ENCODE results near the gene CACNA2D1. TPM values are rescaled to one million over a fixed set of nuclear protein-coding genes. Genes with fewer than 3 reads are reported as not detected.

Gene CACNA2D1
- total RNA-seq, 1 donor from 2014 or later = 16.9 TPM

DNA sequence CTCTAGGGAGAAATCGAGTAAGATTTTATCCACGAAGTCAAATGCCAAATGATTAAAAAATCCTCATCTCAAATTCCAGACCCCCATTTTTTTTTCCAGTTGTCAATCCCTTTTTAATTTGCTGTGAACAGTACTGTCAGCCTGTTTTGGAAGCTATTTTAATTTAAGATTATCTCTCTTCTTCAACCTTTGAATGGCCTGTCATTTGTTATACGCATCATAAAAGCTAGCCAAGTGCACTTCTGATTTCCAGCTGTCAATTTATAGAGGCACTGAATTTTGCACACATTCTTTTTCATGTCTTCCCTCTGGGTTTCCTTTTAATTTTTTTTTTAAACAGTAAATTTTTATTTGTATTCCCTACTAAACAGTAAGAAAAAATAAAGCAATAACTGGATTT lies 337.4 kb downstream of the CACNA2D1 start:
- DNase-seq (ENCODE audit: low spot score) (no peak), ATAC-seq (no peak)
- intact Hi-C loops (cut with DNase I) = no loop called here

- intact Hi-C loops (cut with DNase I) = no loop called here
- ATAC-seq (no peak), DNase-seq (ENCODE audit: low spot score) (no peak)
Observed at GRCh38 chr7:82105463-82105862, 338.1 kb downstream of the CACNA2D1 start.

GRCh38 chr7:82098414-82098813 lies 345.2 kb downstream of the CACNA2D1 start:
- DNase-seq (ENCODE audit: low spot score) (no peak), ATAC-seq (no peak)
- intact Hi-C loops (cut with DNase I) = no loop called here

GRCh38 chr7:82091126-82091684 lies 352.4 kb downstream of the CACNA2D1 start:
- ATAC-seq (no peak), DNase-seq (ENCODE audit: low spot score) (no peak)
- intact Hi-C loops (cut with DNase I) = no loop called here

DNA sequence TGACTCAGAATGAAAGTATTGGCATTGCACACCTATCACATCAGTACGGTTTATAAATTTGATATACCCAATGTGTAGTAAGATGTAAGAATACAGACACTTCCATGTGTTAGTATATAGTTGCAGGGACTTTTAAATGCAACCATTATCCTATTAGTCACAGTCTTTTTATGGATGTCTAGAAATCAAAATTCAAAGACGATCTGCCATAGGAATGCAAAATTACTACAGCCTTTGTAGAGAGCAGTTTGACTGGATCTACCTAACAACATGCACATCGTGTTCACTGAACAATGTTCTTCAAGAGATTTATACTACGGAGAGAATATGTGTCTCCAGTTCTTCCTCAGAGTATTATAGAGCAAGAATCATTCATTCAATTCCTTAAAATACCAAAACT lies 356.5 kb downstream of the CACNA2D1 start:
- intact Hi-C loops (cut with DNase I) = no loop called here
- ATAC-seq (no peak), DNase-seq (ENCODE audit: low spot score) (no peak)

DNA sequence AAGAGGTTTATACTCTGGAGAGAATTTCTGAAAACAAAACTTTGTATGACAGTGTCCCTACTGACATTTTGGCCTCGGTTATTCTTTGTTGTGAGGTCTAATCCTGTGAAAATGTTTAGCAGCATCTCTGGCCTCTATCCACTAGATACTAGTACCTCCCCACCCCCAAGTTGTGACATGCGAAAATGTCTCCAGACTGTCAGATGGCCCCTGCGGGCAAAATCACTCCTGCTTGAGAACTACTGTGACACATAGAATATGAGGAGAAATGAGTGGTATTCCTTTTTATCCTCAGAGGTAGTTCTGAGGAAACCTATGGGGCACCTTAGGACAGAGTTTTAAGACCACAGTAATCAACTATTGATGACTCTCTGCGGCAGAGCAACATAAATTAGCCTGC lies 358.5 kb downstream of the CACNA2D1 start:
- ATAC-seq = no peak
- no peak for DNase-seq (ENCODE audit: low spot score)
- intact Hi-C loops (cut with DNase I) = no loop called here

DNA sequence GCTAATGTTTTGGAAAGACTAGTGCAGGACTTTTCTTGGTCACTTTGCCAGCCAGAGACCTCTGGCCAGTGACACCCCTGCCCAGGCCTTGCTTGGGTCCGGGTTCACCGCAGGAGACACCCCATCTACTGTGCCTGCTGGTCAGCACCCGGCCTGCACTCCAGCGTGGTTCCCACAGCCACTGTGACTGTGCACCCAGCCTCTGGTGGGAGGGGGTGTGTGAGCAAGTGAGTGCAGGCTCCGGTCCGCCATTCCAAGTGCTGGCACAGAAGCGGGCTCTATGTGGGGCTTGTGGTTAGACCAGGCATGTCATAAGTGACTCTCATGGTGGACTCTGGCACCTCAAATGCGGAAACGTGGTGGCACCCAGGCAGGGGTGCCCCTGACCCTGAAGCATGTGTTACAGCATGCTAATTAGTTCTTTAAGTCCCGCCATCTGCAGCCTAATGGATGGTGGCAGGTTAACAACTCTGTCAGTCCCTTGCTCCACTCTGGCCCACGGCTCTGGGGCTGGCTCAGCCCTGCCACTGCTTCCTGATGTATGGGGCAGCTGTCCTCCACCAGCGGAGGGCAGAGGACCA lies 361.8 kb downstream of the CACNA2D1 start:
- intact Hi-C loops (cut with DNase I) = no loop called here
- DNase-seq (ENCODE audit: low spot score) = no peak
- no peak for ATAC-seq

GRCh38 chr7:82080254-82080927 lies 363.2 kb downstream of the CACNA2D1 start:
- intact Hi-C loops (cut with DNase I) = no loop called here
- DNase-seq (ENCODE audit: low spot score) (no peak), ATAC-seq (no peak)

GRCh38 chr7:82079527-82079926 lies 364.1 kb downstream of the CACNA2D1 start:
- intact Hi-C loops (cut with DNase I) = no loop called here
- no peak for DNase-seq (ENCODE audit: low spot score)
- ATAC-seq = no peak

DNA sequence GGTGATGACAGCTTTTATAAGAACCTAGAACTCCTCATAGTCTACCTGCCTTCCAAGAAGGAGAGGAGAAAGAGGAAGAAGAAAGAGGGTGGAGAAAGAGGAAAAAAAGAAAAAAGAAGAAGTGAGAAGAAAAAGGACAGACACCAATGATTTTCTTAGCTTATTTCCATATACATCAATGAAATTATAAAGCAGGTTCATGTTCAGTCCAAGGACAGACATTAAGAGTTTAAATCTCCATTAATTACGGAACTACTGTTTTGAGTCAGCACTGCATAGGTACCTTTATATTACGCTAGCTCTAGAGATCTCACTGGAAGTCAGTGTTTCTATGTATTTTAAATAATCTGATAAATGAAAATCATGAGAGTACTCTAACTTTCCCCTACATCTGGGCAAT lies 364.8 kb downstream of the CACNA2D1 start:
- DNase-seq (ENCODE audit: low spot score) = no peak
- intact Hi-C loops (cut with DNase I) = no loop called here
- no peak for ATAC-seq

- no peak for DNase-seq (ENCODE audit: low spot score)
- ATAC-seq = no peak
- intact Hi-C loops (cut with DNase I) = no loop called here
Observed at GRCh38 chr7:82071468-82071867, 372.1 kb downstream of the CACNA2D1 start.

DNA sequence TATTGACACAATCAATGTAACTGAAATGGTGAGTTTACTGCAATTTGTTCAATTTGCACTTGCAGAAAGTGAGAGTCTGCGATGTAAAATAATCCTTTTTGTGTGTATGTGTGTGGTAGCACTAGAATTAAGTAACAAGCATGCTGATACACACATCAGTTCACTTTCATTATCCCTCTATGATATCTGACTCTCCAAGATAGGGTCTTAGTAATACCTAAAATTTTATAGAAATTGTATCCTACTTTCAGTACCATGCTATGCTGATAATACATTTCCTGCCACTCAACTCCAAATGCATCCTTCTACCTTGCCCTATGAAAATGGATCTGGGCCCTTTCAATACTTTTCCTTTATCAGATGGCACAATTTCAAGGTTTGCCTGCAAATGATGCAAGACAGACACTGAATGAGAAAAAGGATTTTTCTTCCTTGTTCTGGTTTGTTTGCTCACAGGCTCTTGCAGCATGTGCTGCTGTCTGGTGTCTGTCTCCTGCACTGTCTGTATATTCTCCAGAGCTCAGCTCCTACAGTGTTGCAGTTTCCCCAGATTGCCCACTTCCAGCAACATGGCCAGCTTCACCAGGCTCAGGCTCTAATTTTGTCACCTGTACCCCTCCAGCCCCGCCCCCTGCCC lies 375.8 kb downstream of the CACNA2D1 start:
- intact Hi-C loops (cut with DNase I) = no loop called here
- ATAC-seq (no peak), DNase-seq (ENCODE audit: low spot score) (no peak)

GRCh38 chr7:82057476-82057875 lies 386.1 kb downstream of the CACNA2D1 start:
- no peak for ATAC-seq
- intact Hi-C loops (cut with DNase I) = no loop called here
- no peak for DNase-seq (ENCODE audit: low spot score)

GRCh38 chr7:82056282-82056681 lies 387.3 kb downstream of the CACNA2D1 start:
- intact Hi-C loops (cut with DNase I) = no loop called here
- DNase-seq (ENCODE audit: low spot score) (no peak), ATAC-seq (no peak)

GRCh38 chr7:82054544-82054943 lies 389.0 kb downstream of the CACNA2D1 start:
- intact Hi-C loops (cut with DNase I) = no loop called here
- no peak for ATAC-seq
- no peak for DNase-seq (ENCODE audit: low spot score)

DNA sequence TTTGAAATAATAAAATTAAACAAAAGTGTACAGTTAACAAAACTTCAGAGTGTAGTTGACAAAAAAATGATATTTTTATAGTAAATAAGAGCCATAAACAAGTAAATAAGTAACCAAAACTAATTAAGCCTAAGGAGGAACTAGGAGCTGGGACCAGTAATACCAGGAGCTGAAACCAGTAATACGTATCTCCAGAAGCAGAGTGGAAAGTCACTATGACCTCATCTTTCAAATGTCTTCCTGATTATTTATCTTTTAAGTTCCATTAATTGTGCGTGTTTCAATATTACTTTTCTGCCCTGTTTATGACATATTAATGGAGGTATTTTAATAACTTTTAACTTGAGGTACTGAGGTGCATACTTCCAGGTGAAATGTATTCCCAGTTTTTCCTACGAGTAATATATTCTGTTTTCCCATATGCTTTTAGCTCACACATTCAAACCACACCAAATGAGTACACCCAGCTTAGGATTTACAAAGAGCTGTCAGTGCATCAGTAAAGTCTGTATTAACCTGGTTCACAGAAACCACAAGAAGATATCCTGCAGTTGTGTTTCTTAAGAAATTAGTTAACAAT lies 390.0 kb downstream of the CACNA2D1 start:
- ATAC-seq = no peak
- intact Hi-C loops (cut with DNase I) = no loop called here
- no peak for DNase-seq (ENCODE audit: low spot score)

DNA sequence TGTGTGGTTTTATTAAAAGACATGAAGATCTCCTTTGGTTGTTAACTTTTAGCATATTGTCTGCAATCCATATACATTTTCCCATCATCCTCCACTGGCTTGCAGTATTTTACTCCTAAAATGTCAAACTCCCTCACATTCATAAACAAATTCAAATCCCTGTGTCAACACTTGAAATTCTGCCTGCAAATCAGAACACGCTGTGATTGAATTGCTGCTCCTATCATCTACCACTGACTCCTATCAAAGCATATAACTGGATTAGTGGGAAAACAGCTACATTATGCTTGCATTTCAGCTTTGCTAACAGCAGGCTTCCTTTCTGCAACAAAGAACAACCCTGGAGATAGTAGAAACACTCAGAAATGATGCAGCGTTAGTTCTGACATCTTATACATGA lies 392.0 kb downstream of the CACNA2D1 start:
- intact Hi-C loops (cut with DNase I) = no loop called here
- no peak for DNase-seq (ENCODE audit: low spot score)
- ATAC-seq = no peak

DNA sequence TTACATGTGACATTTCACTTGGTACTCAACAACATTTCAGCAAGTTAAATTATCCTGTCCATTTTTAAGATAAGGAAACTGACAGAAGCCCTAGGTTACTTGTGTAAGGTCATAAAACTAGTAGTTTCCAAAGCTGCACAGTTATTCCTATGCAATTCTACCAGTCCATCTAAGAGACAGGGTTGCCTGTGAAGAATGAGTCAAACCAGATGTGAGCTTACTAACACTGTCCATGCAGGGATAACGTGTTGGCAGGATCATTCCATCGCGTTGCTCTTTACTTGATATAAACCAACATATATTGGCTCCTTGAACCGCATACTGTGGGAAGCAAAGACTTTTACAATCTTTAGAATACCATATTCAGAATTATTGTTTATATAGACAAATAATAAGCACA lies 392.8 kb downstream of the CACNA2D1 start:
- DNase-seq (ENCODE audit: low spot score) = no peak
- peak; percentile 71 for ATAC-seq
- intact Hi-C loops (cut with DNase I) = no loop called here

DNA sequence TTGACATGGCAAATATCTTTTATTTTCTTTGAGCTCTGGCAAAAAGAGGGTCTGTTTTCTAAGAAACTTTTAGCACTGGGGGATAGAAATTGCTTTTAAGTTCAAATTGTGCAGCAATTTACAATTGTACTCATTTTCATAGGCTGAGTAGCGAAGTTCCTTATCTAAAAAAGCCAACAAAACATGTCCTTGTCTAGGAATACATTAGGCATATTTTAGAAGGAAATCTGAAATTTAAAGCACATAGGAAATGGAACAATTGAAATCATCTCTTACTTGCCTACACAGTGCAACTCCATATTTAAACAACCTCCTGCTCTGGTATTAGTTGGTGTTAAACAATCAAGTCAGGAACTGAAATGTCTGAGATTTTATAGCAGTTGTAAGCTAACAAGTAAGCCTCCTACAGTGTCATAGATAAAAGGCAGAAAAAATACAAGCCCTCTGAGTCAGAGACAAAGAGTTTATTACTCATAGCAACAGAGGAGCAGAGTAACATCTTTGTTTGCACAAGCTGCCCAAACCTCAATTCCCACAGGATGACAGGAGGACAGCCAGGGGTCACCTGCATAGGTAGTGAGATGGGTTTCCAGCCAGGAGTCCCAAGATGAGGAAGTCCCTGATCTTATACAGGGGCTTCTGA lies 393.6 kb downstream of the CACNA2D1 start:
- DNase-seq (ENCODE audit: low spot score) (no peak), ATAC-seq (peak; percentile 86)
- intact Hi-C loops (cut with DNase I) = no loop called here

DNA sequence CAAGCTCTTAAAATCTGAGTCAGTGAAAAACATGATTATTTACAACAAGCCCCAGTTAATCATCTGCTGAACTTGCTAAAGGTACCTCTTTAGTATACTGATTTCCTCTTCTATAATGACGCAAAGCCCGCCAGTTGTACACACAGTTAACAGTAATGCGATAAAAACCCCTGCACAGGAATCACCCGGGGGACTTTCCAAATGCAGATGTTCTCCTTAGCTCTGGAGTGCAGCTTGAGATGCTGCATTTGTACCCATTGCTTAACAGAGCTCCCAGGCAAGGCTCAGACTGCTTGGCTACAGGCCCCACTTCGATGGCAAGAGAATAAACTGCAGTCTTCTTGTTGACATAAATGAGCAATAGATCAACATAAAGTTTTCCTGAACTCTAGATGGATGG lies 394.1 kb downstream of the CACNA2D1 start:
- DNase-seq (ENCODE audit: low spot score) = no peak
- intact Hi-C loops (cut with DNase I) = no loop called here
- ATAC-seq = no peak
